ENCODE results near the gene LIMS1. TPM values are rescaled to one million over a fixed set of nuclear protein-coding genes. Genes with fewer than 3 reads are reported as not detected.

Gene LIMS1
- total RNA-seq, 3 donors from 2014 or later = 24.4 to 65.4 (median 31.2) TPM

- DNase-seq (no peak), ATAC-seq (no peak)
- Histone ChIP-seq H3K4me3 (no peak overlapping the region), H3K4me1 (ENCODE audit: low read depth) (peaks cover 39% of the 10 kb centered on the region), H3K36me3 (ENCODE audit: low read depth) (no peaks in the 10 kb centered on the region), H3K9me3 (no peaks in the 10 kb centered on the region)
- TF ChIP-seq CTCF (IDR thresholded peaks at IDR 0.05) = no peak
- intact Hi-C loops (cut with DNase I, micrococcal nuclease) = no loop called here
Observed at GRCh38 chr2:108616318-108616717, 82.0 kb downstream of the LIMS1 start.

- no peaks in the 10 kb centered on the region for H3K9me3 ChIP-seq
- DNase-seq (no peak), ATAC-seq (no peak)
- TF ChIP-seq CTCF (IDR thresholded peaks at IDR 0.05) = no peak
- intact Hi-C loops (cut with DNase I, micrococcal nuclease) = no loop called here
- no peak overlapping the region for H3K4me3 ChIP-seq
- H3K4me1 ChIP-seq (ENCODE audit: low read depth) = peaks cover 39% of the 10 kb centered on the region
- no peaks in the 10 kb centered on the region for H3K36me3 ChIP-seq (ENCODE audit: low read depth)
Observed at GRCh38 chr2:108616751-108617161, 82.5 kb downstream of the LIMS1 start.

- Histone ChIP-seq H3K4me3 (no peak overlapping the region), H3K36me3 (ENCODE audit: low read depth) (no peaks in the 10 kb centered on the region), H3K9me3 (no peaks in the 10 kb centered on the region), H3K4me1 (ENCODE audit: low read depth) (peaks cover 39% of the 10 kb centered on the region)
- intact Hi-C loops (cut with DNase I, micrococcal nuclease) = no loop called here
- ATAC-seq (no peak), DNase-seq (no peak)
- no peak for TF ChIP-seq CTCF (IDR thresholded peaks at IDR 0.05)
Observed at GRCh38 chr2:108617617-108618016, 83.3 kb downstream of the LIMS1 start.

- no peak for TF ChIP-seq CTCF (IDR thresholded peaks at IDR 0.05)
- H3K36me3 ChIP-seq (ENCODE audit: low read depth) = no peaks in the 10 kb centered on the region
- DNase-seq = no peak
- intact Hi-C loops (cut with DNase I, micrococcal nuclease) = no loop called here
- H3K9me3 ChIP-seq = no peaks in the 10 kb centered on the region
- ATAC-seq = no peak
- H3K4me3 ChIP-seq = no peak overlapping the region
- peaks cover 20% of the 10 kb centered on the region for H3K4me1 ChIP-seq (ENCODE audit: low read depth)
Observed at GRCh38 chr2:108619925-108620620, 85.8 kb downstream of the LIMS1 start.

GRCh38 chr2:108620656-108621055 lies 86.4 kb downstream of the LIMS1 start:
- DNase-seq (no peak), ATAC-seq (no peak)
- no peaks in the 10 kb centered on the region for H3K36me3 ChIP-seq (ENCODE audit: low read depth)
- H3K9me3 ChIP-seq = no peaks in the 10 kb centered on the region
- no peak overlapping the region for H3K4me3 ChIP-seq
- no peak for TF ChIP-seq CTCF (IDR thresholded peaks at IDR 0.05)
- intact Hi-C loops (cut with DNase I, micrococcal nuclease) = no loop called here
- peaks cover 19% of the 10 kb centered on the region for H3K4me1 ChIP-seq (ENCODE audit: low read depth)

Data from mucosa of descending colon (tissue), 3 donors.